Measurements from ENCODE around the gene SEZ6L.

DNA sequence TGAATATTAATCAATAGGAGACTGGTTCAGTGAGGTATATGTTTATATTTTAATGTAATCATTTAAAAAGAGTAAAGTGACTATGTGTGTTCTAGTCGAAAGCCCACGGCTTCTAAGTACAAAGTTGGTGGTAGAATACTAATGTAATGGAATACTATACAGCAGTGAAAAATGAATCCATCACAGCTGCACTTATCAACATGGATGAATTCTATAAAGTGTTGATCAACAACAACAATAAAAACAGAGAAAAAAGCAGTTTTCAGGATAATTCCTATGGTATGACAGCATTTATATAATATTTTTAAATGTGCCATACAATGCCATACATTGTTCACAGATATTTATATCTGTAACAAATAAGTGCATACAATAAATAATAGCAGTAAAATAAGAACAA lies 114.1 kb downstream of the SEZ6L start:
- TF ChIP-seq POLR2A (IDR thresholded peaks at IDR 0.05) = no peak
- TF ChIP-seq, protein P1, sequence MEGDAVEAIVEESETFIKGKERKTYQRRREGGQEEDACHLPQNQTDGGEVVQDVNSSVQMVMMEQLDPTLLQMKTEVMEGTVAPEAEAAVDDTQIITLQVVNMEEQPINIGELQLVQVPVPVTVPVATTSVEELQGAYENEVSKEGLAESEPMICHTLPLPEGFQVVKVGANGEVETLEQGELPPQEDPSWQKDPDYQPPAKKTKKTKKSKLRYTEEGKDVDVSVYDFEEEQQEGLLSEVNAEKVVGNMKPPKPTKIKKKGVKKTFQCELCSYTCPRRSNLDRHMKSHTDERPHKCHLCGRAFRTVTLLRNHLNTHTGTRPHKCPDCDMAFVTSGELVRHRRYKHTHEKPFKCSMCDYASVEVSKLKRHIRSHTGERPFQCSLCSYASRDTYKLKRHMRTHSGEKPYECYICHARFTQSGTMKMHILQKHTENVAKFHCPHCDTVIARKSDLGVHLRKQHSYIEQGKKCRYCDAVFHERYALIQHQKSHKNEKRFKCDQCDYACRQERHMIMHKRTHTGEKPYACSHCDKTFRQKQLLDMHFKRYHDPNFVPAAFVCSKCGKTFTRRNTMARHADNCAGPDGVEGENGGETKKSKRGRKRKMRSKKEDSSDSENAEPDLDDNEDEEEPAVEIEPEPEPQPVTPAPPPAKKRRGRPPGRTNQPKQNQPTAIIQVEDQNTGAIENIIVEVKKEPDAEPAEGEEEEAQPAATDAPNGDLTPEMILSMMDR (IDR thresholded peaks at IDR 0.05) = no peak
